GM15510 (cell line): ENCODE measurements around the gene NSMF.

Experiments
- POLR2A ChIP-seq: IDR thresholded peaks from 3 replicates; pipeline ENCODE4 v1.6.1; 2011; ENCODE audit warnings: borderline replicate concordance; ENCODE audit not compliant: insufficient read length; ENCODE audit errors: extremely low read depth

NSMF gene, protein sequence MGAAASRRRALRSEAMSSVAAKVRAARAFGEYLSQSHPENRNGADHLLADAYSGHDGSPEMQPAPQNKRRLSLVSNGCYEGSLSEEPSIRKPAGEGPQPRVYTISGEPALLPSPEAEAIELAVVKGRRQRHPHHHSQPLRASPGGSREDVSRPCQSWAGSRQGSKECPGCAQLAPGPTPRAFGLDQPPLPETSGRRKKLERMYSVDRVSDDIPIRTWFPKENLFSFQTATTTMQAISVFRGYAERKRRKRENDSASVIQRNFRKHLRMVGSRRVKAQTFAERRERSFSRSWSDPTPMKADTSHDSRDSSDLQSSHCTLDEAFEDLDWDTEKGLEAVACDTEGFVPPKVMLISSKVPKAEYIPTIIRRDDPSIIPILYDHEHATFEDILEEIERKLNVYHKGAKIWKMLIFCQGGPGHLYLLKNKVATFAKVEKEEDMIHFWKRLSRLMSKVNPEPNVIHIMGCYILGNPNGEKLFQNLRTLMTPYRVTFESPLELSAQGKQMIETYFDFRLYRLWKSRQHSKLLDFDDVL

DNA sequence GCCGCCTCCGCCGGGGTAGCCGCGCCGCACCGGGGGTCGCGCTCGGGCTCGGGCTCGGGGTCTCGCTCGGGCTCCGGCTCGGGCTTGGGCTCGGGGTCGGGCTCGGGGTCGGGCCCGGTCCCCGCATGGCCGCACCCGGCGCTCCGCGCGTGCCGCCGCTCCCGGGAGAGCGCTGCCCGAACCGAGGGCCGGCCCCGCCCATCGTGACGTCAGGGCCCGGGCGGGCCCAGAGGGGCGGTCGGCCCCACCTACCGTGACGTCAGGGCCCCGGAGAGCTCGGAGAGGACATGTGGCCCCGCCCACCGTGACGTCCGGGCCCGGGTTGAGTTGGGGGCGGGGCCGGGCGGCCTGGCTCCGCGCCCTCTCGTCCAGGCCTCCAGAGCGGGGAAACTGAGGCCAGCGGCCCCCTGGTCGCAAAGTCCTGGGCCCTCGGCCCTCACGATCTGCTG is at the start of gene NSMF:
Gene NSMF (minus strand): TSS at position 183 of the 449 bp plus-strand sequence. CDS start 232 bp downstream, outside the sequence.
- TF ChIP-seq POLR2A, result peak; percentile 75

DNA sequence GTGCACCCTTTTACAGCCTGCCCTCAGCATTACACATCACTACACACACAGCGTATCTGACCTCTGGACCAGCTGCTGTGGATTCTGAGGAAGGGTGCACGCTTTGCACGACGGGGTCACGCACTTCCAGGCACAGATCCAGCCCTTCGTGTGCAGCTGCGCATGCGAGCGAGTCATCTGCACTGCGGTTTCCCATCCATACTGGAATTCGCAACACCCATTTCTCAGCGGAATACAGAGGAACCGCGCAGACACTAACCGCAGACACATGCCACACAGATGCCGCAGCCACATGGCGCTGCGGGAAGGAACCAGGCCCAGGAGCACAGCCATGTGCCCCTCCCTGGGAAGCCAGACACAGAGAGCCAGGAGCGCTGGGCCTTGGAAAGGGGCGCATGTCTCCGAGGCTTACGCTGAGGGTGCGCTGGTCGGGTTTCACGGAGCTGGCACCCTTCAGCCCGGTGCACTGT is 47.6 kb upstream of the NSMF start:
- TF ChIP-seq POLR2A, result no peak

DNA sequence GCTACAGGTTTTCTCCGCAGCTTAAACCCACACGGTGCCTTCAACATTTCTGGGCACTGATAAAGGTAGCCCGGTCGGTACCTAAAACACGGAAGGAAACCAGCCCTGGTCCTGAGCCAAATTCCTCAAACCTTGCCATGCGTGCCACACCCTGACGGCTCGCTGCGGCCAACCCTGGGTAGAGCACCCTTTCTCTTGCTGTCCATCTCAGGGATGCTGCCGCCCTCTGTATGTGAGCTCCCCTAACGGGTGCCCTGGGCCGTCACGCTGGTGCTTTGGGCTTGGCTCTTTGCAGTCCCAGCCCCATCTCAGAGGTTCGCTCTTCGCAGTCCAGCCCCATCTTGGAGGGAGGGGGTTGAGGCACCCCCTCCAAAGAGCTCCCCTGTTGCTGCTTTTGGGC is 47.1 kb upstream of the NSMF start:
- no peak for TF ChIP-seq POLR2A

DNA sequence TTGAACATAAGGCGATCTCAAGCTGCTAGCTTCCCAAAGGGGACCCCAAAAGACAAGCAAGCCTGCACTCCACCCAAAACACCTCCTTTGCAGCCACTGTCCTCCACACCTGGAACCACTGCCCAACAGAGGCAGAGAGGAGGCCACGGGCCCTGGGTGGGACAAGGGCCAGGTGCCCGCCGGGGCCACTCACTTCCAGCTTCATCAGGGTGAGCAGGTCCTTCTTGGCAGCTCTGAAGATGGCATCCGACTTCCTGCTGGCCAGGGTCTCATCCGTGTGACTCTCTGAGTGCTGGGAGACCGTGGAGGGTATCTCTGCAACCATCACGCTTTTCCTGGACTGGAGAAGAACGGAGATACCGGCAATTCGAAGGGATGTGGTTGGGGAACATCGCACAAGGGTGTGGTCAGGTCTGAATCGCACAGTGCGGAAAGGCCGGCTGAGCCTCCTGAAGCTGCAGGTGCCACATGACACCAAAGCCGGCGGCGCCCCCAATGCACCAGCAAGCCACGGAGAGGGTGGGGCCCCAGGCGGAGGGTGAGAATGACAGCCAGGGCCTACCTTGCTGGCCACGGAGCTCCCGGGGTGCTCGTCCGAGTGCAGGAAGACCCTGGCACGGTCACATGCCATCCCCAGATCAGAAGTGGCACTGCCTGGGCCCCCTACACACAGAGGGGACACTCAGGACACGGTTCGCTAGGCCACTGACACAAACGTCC is 46.4 kb upstream of the NSMF start:
- no peak for TF ChIP-seq POLR2A

DNA sequence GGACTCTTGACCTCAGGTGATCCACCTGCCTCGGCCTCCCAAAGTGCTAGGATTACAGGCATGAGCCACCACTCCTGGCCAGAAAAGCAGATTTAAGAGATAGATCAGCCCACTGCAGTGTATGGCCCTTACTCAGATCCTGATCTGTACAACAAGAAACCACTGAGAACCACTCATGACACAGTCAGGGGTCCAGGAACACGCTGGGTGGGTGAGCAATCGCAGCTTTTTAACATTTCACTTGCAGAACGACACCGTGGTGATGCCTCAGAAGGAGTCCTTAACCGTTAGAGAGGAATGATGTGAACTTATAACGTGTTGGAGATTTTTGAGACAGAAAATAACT is 45.3 kb upstream of the NSMF start:
- no peak for TF ChIP-seq POLR2A

DNA sequence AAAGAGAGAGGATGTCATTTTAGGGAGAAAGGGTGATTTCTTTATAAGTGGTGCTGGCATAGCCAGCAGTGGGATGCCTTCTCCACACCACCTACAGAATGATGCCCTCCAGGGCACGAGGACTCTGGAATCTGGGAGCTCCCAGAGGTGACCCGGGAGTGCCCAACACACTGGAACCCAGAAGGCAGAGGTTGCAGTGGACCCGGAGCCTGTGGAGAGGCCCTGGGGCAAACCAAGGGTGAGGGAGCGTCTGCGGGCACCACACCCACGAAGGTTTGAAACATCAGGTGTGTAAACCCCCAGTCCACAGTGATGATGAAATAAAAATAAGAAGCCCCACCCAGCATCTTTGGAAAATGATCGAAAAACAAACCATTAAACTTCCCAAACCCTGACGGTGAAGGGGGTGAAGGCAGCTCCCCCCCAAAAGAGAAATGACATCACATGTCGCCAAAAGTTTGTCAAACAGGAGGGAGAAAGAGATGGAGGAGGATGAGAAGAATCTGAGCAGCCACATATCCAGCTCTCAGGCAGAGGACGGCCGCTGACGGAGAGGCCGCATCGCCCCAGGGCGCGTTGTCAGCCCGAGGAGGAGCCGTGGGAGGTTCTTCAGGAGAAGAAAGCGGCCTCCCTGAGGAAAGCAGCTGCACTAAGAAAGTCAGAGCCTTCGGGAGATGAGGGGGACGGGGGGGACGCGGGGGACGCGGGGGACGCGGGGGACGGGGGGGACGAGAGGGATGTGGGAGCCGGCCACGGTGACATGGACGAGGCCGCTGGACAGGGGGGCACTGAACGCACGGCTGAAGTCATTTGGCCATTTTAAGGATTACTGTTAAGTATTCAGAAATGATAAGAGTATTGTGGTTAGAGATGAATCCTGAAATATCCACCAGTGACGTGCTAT is 43.1 kb upstream of the NSMF start:
- no peak for TF ChIP-seq POLR2A

DNA sequence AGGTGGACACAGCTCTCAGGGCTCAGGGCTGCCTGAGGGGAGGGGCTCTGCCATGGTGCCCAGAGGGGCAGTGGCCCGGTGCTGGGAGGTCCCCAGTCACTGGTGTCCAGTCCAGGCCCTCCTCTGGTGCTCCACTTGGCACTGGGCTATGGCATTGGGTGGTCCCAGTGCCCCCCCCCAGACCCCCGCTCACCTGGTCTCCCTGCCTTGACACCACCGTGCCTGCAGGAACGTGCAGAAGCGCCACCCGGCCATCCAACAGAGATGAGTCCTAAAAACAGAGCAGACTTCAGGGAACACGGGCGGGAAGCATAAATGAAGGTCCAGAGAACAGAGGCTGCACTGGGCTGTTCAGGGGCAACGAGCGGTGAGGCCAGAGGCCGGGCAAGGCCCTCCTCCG is 42.3 kb upstream of the NSMF start:
- TF ChIP-seq POLR2A, result no peak

DNA sequence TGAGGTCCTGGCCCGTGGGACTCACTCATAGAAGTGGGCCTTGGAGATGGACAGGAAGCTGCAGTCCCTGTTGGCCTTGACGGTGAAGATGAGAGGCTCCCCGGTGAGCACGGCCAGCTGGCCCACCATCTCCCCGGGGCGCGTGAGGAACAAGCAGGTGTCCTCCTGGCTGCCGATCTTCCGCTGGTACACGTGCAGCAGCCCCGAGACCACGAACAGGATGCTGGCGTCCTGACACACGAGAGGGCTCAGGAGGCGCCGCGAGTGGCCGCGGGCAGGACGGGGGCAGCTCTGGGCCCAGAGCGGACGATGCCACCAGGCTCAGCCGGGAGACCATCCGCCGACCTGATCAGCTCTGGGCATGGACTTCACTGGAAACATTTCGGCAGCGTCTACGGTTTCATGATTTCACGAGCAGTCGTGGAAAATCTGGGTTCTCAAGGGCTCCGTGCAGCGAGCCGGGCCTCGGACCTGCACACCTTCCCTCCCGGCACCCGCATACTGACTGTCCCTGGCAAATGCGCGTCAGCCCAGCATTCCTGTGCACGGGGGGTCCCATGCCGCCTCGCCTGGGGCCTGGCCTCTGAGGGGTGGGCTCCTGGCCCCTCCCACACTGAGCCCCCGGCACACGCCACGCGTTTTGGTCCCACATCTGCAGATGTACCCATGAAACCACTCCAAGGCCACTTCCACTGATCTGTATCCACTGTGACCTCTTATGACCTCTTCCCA is 41.7 kb upstream of the NSMF start:
- no peak for TF ChIP-seq POLR2A

DNA sequence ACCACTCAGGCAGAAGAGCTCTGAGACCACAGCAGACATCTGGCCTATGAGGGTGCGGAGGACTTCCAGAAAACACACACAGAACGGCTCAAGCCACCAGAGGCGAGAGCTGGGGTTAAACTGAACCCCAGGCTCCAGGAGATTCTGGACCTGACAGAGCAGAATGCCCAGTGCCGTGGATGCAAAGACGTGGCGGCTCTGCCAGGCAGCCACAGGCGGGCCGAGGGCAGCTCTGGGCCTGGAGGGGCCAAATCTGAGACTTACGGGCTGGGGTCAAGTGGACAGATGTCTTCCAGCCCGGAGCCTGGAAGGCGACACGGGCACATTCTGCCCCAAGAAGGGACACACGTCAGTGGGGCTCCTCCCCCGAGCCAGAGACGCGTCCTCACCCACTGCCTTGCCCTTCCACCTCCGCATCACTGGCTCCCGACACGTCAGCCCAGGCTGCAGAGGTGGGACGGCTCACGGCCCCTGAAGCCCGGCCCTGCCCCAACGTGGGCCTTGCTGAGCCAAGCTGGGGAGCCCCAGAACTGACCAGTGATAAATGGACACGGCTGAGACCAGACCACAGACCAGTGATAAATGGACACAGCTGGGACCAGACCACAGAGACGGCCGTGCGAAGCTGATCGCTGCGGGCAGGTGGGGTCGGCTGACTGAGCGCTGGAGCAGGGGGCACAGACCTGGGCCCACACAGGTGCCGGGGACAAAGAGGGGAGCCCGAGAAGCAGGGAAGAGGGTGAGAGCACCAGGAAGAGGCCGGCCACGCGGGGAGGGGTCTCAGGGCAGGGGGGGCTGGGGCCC is 40.9 kb upstream of the NSMF start:
- no peak for TF ChIP-seq POLR2A

DNA sequence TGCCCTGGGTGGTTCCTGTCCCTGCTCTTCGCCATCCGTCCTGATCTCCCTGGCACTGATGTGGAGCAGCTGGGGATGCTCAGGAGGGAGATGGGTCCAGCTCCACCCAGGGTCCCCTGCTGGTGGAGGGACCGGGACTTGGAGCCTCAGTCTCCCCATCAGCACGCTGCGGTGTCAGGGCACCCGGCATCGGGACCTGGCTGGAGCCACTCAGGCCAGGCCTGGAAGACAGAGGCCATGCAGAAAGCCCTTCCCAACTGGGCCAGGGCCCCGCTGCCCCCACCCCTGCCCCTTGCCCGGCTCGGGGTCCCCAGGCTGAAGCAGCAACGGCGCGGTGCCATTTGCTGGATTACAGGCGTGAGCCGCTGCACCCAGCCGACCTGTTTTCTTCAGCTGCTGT is 40.3 kb upstream of the NSMF start:
- no peak for TF ChIP-seq POLR2A

DNA sequence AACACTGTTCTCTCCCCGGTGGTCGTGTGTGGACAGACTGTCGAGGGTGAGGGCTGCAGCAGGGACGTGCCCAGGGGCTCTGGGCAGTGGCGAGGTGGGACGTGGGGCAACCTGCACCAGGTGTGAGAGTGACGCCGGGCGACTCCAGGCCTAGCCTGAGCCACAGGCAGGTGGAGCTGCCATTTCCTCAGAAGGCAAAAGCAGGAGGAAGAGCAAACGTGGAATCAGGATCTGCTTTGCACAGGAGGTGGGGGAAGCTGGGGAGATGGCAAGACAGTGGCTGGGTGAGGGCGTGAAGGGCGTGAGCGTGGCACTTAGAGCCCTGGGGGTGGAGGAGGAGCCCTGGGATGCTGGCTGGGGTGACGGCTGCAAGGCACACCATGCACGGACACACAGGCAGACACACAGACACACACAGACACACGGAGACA is 39.6 kb upstream of the NSMF start:
- no peak for TF ChIP-seq POLR2A

DNA sequence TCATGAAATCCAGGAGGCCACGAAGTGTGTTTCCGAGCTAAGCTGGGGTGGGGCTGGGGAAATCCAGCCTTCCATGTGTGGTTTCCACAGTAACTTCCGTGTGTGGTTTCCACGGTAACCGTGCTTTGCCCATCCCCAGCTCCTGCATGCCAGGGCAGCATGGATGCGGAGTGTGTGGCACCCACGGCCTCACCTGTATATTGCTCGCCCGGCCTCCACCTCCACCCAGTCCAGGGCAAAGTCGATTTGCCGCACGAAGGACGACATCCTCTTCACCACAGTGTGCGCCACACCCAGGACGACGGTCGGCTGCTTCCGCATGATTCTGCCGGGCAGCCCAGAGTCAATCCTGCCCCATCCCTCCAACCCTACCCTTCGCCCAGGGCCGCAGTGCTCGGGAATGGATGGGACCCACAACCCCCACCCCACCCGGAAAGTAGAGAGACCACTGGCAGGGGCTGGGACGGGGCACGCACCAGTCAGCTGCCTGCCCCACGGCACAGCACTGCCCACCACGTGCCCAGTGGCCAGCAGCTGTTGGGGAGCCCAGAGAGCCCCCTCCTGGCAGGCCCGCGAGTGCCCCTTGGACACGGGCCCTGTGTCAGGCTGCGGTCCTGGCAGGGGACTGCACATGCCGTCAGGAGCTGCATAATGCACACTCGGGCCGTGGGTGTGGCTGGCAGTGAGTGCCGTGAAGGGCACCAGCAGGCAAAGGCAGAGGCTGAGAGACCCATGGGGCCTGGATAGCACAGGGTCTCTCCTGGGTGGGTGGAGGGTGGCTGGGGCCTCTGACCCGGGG is 39.0 kb upstream of the NSMF start:
- no peak for TF ChIP-seq POLR2A
